ENCODE measurements around the gene NBAS. TPM values are rescaled to one million over a fixed set of nuclear protein-coding genes. Genes with fewer than 3 reads are reported as not detected.

The NBAS gene
- total and polyA plus RNA-seq, 10 of the 15 experiments (the other 5 are each of a cell fraction or from before 2014, with no cell fraction given) = 4.3 to 32.7 (median 20.8) TPM

DNA sequence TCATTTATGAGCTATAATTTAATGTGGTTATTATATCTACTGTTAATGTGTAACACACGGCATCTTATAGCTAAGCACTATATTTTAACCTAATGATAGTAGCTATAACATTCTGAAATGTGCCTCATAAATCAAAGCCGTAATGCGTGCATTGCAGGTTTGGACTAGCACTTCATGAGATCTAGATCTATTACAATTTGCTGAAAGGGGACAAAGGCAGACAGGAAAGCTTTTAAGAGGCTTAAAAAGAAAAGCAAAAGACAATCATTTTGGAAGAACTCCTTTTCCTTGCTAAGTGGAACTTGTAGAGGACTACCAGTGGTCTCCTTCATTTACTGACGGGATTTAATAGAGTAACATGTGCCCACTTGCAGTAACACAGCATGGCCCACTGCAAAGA lies 213.1 kb downstream of the NBAS start:
- no peak for FAIRE-seq
- CTCF ChIA-PET = no interaction called here
- no peaks in the 10 kb centered on the region for H3K27me3 ChIP-seq (replicated peaks in 1 of 2; ENCODE audit: control insufficient read depth in 2 of 2, insufficient read depth in 2 of 2, low read length in 1 of 2)
- no peak for ATAC-seq
- H3K9ac ChIP-seq (ENCODE audit: control insufficient read depth, insufficient read depth, low read length) = no peak overlapping the region
- DNase-seq (ENCODE audit: low read depth, low spot score) = no peak
- H3K9me3 ChIP-seq (replicated peaks; ENCODE audit: control insufficient read depth, insufficient read depth, low read length) = no peaks in the 10 kb centered on the region
- H3K4me1 ChIP-seq (ENCODE audit: control insufficient read depth, insufficient read depth, low read length) = no peaks in the 10 kb centered on the region
- no peak overlapping the region for H3K4me3 ChIP-seq
- no peak overlapping the region for H2AFZ ChIP-seq (ENCODE audit: control insufficient read depth, low read depth, low read length)
- no TSS peak for BruUV-seq (replicated peaks)
- no peaks in the 10 kb centered on the region for H4K20me1 ChIP-seq (ENCODE audit: control insufficient read depth, insufficient read depth)
- in situ Hi-C loops (cut with MboI) = no loop called here
- H3K27ac ChIP-seq (ENCODE audit: control insufficient read depth, insufficient read depth) = no peak overlapping the region
- H3K79me2 ChIP-seq (ENCODE audit: control insufficient read depth, insufficient read depth, low read length) = no peaks in the 10 kb centered on the region
- peaks cover 0 to 2% of the 10 kb centered on the region in 2 experiments; a peak in 1 of 4 replicates for H3K36me3 ChIP-seq (ENCODE audit: control insufficient read depth in 2 of 2, insufficient read depth in 2 of 2, low read length in 1 of 2)
- RAD21 ChIA-PET (ENCODE audit: unreplicated experiment) = no interaction called here
- WGBS (ENCODE audit: insufficient coverage, insufficient replicate concordance, low lambda C conversion rate, missing lambda C conversion rate) = 96% methylated on average over 4 of the region's 4 CpGs
- POLR2A ChIA-PET = interaction anchor here (0.6 to 1.0 kb wide), 2 partner anchors 15 to 30 kb away, joined by 3 read pairs; no protein-coding TSS in a partner anchor
- H3K4me2 ChIP-seq (ENCODE audit: control insufficient read depth, insufficient read depth) = no peak overlapping the region
- intact Hi-C loops (cut with micrococcal nuclease; ENCODE audit: unreplicated experiment) = no loop called here
- SMC1A ChIA-PET (ENCODE audit: uncharacterized antibody, unreplicated experiment) = no interaction called here
- TF ChIP-seq, protein P1, sequence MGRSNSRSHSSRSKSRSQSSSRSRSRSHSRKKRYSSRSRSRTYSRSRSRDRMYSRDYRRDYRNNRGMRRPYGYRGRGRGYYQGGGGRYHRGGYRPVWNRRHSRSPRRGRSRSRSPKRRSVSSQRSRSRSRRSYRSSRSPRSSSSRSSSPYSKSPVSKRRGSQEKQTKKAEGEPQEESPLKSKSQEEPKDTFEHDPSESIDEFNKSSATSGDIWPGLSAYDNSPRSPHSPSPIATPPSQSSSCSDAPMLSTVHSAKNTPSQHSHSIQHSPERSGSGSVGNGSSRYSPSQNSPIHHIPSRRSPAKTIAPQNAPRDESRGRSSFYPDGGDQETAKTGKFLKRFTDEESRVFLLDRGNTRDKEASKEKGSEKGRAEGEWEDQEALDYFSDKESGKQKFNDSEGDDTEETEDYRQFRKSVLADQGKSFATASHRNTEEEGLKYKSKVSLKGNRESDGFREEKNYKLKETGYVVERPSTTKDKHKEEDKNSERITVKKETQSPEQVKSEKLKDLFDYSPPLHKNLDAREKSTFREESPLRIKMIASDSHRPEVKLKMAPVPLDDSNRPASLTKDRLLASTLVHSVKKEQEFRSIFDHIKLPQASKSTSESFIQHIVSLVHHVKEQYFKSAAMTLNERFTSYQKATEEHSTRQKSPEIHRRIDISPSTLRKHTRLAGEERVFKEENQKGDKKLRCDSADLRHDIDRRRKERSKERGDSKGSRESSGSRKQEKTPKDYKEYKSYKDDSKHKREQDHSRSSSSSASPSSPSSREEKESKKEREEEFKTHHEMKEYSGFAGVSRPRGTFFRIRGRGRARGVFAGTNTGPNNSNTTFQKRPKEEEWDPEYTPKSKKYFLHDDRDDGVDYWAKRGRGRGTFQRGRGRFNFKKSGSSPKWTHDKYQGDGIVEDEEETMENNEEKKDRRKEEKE (IDR thresholded peaks at IDR 0.05) = no peak
- TF ChIP-seq, protein P2, sequence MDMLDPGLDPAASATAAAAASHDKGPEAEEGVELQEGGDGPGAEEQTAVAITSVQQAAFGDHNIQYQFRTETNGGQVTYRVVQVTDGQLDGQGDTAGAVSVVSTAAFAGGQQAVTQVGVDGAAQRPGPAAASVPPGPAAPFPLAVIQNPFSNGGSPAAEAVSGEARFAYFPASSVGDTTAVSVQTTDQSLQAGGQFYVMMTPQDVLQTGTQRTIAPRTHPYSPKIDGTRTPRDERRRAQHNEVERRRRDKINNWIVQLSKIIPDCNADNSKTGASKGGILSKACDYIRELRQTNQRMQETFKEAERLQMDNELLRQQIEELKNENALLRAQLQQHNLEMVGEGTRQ (IDR thresholded peaks at IDR 0.05; ENCODE audit: borderline replicate concordance, low read depth, low read length) = no peak
- TF ChIP-seq BACH1 (IDR thresholded peaks at IDR 0.05; ENCODE audit: borderline replicate concordance) = no peak
- no peak for TF ChIP-seq CREB1 (IDR thresholded peaks at IDR 0.05; ENCODE audit: low read depth)
- no peak for TF ChIP-seq HCFC1 (IDR thresholded peaks at IDR 0.05; ENCODE audit: low read length)
- TF ChIP-seq HDGF (IDR thresholded peaks at IDR 0.05) = no peak
- TF ChIP-seq, protein P3, sequence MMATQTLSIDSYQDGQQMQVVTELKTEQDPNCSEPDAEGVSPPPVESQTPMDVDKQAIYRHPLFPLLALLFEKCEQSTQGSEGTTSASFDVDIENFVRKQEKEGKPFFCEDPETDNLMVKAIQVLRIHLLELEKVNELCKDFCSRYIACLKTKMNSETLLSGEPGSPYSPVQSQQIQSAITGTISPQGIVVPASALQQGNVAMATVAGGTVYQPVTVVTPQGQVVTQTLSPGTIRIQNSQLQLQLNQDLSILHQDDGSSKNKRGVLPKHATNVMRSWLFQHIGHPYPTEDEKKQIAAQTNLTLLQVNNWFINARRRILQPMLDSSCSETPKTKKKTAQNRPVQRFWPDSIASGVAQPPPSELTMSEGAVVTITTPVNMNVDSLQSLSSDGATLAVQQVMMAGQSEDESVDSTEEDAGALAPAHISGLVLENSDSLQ (IDR thresholded peaks at IDR 0.05) = no peak
- TF ChIP-seq TCF3 (IDR thresholded peaks at IDR 0.05; ENCODE audit: borderline replicate concordance, insufficient read depth, low read depth, low read length) = no peak

All from GM12878 (cell line).